ENCODE measurements around the gene CAPN15.
A peak's percentile ranks its signal among the peaks of the same experiment; 100 is the strongest.
"Not testable (repeated sequence)": the region's sequence is repeated elsewhere in the genome, so short reads cannot be mapped to it uniquely, and the experiment has no call there.

The CAPN15 gene

DNA sequence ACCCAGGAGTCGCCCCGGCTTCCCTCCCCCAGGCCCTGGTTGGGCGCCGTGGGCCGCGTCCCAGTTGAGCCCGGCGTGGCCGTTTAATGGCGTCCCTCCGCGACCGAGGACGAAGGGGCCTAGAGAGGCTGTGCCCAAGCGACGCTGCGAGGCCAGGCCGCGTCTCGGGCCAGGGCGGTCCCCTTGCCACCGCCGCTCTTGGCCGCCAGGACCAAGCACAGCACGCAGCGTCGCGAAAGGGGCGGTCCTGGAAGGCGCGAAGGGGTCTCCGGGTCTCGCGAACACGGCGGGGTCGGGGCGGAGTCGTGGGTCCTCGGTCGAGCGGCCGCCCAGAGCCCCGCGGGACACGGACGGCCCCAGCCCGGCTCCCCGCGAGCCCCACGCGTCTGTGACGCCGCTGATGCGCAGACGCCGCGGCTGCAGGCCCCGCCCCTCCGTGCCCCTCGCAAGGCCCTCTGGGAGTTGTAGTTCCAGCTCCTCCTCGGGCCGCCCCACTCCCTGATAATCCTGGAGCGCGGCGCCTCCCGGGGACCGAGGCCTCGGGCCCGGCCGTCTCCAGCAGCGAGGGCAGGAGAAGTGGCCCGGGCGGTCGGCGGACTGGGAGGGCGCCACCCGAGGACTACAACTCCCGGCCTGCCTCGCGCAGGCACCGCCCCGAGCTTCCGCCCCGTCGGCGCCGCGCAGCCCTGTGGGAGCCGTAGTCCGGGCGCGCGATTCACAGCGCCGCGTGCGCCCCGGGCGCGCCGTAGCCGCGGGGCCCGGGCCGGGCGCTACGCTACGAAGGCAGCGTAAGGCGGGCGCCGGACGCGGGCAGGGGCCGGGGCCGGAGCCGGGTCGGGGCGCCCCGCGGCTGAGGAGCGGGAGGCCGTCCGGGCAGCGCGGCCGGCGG is at the start of gene CAPN15:
Gene CAPN15 (plus strand): TSS at position 698 of the 889 bp plus-strand sequence. CDS start 19,127 bp downstream, outside the sequence.
- peak; percentile 88 for DNase-seq

DNA sequence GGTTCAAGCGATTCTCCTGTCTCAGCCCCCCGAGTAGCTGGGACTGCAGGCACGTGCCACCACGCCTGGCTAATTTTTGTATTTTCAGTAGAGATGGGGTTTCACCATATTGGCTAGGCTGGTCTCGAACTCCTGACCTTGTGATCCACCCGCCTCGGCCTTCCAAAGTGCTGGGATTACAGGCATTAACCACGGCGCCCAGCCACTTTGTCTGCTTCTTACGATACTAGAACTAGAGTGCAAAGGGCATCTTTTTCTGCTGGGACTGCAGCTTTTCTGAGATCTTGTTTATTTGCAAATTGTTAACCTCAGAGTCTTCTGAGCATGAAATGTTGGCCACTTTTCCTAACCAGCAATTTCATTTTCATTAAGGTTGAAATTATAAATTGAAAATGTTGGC is 49.2 kb upstream of the CAPN15 start:
- not testable (repeated sequence) for DNase-seq

DNA sequence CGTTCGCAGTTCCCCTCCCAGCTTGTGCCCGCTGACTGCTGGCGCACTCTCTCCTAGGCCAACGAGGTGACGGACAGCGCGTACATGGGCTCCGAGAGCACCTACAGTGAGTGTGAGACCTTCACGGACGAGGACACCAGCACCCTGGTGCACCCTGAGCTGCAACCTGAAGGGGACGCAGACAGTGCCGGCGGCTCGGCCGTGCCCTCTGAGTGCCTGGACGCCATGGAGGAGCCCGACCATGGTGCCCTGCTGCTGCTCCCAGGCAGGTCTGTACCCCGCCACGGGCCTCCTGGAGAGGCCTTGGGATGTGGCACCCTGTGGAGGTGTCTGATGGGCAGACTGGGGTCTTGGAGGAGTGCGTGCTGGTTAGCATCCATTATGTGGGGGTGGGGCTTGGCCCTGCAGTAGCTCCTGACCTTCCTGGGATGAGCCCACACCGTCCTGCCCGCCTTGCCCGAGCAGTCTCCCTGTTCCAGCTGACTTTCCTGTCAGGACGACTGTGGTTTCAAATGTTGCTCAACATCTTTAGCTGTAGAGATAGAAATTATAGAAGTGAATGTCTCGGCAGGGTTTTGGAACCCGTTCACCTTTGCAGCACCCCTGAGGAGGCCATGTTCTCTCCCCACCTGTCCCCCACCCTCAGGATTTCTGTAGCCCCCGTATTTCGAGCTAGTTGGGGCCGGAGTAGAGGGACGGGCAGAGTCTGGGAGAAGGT is 44.9 kb upstream of the CAPN15 start:
- DNase-seq: no peak

DNA sequence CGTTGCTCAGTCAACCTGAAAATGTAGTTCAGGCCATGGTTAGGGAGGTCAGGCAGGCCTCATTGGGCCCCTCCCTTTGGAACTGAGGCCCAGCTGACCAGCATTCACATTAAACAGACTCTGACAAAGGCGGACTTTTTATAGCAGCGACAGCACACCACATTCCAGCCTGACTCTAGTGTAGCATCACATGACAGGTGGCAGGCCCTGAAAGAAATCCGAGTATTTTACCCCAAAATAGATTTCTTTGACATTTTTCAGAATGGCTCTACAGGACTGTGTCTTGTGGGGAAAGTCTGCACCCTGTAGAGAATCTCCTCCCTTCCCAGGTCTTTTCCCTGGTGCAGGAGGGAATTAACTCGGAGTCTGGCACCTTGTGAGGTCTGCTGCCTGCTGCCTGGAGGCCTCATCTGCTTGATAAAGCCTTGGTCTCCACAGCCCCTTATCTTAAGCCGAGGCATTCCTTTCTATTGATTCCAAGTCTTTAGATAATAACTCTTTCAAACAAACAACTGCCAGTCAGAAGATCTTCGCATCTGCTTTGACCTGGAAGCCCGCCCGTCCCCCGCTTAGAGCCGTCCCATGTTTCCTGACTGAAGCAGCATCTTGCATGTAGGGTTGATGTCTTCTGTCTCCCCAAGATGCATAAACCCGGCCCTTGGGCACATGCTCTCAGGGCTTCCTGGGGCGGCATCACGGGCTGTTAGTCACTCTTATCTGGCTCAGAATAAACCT is 44.0 kb upstream of the CAPN15 start:
- no peak for DNase-seq

DNA sequence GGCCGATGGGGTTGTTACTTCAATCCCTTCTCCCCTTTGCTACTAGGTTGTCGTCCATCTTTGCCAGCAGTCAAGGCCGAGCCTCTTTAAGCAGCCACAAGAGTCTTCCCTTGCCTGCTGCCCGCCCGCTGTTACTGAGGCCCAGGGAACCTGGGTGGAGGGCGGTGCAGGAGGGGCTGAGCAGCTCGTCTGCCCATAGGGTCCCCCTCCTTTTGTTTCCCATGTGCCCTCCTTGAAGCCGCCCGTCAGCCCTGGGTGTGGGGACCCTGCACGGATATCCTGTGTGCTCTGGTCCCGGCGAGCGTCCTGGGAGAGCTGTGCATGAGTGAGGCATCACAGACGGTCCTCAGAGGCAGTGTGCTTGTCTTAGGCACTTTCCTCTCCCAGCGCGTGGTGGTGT is 37.9 kb upstream of the CAPN15 start:
- no peak for DNase-seq

DNA sequence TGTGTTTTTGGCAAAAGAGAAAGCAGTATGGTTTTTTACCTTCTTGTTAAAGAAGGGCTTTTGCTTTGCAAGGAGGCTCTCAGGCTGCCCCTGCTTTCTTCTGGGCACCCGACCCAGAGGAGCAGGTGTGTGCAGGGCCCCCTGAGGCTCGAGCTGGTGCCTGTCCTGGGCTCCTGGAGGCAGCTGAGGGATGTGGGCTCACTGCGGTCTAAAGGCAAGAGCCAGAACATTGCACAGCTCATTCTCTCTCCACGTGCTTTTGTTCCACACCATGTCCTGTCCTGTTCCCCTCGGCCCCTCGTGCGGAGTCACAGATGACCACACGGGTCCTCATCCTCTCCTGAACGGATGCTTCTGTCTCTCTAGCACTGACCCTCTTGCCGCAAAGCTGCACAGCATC is 36.7 kb upstream of the CAPN15 start:
- DNase-seq: no peak

DNA sequence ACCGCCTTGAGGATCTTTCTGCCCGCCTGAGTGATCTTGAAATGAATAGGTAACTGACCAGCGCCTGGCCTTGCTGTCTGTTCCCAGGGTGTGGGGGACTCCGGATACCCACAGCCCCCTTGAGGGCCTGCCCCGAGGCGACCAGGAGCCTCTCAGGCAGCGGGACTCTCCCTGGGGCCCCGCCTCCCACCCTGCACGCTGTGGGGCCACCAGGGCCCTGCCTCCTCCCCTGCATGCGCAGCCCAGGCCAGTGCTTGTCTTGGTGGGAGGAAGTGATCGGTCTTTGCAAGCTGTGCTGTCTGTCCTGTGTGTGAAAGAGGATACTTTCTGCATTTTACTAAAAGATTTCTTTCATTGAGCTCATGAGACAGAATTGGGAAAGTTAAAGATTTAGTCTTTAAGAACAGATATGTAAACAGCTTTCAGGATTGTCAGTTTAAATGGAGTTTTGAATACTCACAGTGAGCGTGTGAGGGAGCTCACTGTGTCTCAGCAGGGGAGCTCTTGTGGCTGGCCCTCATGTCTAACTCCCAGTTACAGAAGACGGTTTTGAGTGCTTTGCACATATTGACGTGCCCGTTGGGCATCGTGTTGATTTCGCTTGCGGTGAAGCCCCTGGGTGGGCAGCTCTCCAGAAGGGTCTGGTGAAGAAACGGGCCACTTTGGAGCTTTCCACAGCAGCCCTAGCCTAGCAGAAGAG is 36.1 kb upstream of the CAPN15 start:
- DNase-seq: no peak

DNA sequence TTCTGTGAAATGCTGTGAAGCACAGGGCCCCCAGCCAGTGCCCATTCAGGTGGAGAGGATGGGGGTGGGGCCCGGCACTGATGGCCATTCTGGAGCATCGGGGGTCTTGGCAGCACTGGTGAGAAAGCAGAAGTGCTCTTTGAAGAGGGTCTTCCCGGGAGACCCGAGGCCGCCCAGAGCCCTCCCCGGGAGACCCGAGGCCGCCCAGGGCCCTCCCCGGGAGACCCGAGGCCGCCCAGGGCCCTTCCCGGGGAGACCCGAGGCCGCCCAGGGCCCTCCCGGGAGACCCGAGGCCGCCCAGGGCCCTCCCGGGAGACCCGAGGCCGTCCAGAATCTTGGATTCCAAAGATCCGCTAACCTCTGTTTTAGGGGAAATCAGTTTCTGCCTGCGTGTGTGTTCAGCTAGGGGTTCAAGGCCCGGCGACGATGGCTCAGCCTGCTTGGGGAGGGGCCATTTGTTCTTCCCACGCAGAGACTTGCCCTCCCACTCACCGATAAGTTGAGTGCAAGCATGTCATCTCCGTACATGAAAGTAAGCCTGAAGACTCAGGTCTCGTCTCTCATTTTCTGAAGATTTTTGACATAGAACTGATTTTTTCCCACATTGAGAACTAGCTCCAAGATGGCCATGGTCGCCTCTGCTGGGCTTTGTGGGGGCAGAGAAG is 35.2 kb upstream of the CAPN15 start:
- no peak for DNase-seq

DNA sequence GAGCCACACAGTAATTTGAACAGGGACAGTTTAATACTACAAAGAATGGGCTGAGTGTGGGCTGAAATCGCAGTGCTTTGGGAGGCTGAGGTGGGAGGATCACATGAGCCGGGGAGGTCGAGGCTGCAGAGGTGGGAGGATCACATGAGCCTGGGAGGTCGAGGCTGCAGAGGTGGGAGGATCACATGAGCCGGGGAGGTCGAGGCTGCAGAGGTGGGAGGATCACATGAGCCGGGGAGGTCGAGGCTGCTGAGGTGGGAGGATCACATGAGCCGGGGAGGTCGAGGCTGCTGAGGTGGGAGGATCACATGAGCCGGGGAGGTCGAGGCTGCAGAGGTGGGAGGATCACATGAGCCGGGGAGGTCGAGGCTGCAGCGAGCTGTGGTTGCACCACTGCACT is 32.8 kb upstream of the CAPN15 start:
- not testable (repeated sequence) for DNase-seq

DNA sequence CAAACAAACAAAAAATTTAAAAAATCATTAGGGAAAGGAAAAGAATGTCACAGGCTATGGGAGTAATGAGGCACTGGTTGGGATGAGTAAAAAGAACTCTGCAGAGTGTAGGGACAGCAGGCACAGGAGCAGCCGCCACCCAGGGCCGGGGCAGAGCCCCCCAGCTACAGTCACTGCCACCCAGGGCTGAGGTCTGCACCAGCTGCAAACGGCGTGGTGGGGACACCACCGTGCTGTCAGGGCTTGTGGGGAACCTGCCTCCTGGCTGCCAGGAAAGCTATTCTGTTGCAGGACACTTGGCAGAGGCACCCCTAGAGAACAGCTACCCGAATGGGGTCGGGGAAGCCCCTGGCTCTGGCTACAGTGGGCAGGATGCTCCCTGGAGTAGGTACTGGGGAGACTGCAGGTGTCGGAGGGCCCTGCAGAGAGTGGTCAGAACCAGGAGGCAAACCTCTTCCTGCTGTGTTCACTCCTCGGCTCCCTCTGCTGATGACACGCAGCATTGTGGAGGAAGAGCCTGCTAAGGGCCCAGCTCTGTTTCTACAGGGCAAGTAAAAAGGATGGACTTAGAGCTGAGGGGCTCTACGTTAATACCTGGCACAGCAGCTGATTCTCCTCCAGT is 32.3 kb upstream of the CAPN15 start:
- peak; percentile 36 for DNase-seq

DNA sequence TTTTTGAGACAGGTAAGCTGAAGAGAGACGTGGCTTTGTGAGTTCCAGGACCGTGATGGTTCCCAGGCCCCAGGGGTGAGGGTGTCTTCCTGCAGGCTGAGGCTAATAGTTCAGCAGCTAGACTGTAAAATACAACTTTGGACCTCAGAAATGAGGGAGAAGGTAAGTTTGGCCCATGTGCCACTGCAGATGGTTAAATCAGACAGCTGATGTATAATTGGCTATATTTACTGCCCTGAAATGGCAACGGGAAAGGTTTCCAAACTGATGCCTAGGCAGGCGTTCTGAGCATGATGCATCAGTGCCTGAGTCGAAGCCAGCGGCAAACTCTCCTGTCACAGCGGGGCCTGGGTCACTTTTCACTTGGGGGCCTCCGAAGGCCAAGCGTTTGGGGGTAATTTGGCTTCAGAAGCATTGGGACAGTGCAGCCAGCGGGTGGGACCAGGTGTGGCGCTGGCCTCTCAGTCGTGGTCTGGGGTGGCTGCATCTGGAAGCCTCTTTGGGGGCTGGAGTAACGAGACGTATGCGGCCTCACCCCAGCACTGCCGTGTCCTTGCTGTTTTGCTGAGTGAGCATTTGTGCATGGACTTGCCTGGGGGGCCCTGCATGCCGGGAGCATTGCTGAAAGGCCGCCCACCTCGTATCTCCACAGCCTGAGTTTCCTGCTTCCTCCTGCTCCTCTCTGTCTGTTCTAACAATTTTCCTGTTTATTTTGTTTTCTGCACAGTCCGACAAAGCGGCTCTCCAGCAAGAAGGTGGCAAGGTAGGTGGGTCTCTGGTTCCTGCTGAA is 31.2 kb upstream of the CAPN15 start:
- no peak for DNase-seq

DNA sequence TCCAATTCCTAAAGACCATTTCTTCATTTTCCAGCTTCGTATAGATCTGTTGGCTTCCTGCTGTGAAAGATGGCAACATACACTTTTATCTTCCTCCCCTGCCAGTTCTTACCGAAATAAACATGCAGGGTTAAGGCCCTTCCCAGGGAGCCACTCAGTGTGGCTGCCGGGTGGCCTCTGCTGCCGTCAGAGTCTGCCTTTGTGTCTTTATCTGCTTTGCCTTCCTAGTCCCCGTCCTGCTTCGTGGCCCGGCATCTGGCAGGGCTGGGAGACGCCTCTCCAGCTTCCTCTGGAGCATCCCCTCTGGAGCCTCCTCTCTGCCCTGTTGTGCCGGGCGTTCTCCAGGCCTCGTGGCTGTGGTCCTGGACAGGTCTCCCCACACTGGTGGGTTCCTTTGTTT is 30.3 kb upstream of the CAPN15 start:
- no peak for DNase-seq

DNA sequence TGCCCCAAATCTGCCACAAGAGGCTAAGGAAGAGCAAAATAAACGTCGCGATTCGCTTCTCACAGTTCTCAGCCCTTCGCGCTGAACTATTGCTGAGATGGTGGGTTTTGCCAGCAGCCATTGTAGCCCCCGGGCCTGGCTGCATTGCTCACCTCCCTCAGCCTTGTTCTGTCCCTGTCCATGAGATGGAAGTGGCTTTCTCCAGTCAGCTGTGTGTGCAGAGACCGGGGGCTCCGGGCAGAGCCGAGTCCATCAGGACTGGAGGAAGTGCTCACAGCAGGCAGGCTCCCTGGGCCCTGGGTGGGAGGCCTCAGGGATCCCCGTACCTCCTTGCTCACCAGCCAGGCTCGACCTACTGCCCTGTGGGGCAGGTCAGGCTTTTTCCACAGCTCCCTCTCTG is 27.6 kb upstream of the CAPN15 start:
- DNase-seq: no peak

DNA sequence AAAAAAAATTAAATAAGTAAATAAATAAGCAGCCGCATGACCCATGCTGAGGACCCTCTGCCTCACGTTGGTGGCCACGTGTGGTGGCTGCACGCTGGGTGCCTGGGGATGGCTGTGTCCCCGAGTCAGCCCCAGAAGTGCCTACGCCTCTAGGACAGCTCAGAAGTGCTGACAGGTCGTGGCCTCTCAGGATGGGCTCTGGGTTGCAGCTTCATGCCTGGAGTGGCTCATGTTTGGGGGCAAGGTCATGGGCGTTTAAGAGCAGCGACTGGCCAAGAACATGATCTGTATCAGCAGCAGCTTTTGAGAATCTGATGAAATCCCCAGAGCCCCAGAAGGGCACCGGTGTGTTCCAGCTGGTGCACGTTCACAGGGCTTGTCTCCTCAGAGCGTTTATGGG is 26.8 kb upstream of the CAPN15 start:
- no peak for DNase-seq

DNA sequence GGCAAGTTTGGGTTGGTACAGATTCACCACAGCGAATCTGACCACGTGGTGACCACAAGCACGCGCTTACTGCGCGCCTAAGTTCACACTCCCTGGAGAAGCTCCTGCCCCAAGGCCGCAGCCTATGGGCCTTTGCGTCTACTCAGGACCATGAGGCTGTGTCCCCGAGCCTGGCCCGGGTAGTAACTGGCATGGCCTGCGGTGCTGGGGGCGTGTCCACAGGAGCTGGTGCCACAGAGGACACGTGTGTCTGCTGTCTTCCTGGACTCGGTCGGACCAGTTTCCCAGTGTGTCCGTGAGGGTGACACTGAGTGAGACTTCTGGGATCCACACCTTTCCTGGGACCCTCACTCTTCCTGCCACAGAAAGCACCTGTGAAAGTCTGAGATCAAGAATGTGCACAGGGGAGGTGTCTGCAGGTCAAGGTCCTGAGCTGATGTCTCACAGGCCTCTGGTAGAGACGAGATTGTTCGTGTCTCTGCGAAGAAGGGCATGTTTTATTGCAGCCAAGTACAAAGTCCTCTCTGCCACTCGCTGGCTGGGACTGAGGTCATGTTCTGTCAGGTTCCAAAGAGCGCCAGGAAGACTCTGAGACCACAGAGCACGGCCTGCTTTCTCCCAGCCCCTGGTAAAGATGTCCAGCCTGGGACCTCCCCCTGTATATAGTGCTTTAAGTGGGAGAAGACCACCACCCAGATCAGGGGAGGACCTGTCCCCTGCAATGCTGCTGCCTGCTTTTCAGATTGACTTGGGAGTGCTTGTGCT is 25.2 kb upstream of the CAPN15 start:
- no peak for DNase-seq

DNA sequence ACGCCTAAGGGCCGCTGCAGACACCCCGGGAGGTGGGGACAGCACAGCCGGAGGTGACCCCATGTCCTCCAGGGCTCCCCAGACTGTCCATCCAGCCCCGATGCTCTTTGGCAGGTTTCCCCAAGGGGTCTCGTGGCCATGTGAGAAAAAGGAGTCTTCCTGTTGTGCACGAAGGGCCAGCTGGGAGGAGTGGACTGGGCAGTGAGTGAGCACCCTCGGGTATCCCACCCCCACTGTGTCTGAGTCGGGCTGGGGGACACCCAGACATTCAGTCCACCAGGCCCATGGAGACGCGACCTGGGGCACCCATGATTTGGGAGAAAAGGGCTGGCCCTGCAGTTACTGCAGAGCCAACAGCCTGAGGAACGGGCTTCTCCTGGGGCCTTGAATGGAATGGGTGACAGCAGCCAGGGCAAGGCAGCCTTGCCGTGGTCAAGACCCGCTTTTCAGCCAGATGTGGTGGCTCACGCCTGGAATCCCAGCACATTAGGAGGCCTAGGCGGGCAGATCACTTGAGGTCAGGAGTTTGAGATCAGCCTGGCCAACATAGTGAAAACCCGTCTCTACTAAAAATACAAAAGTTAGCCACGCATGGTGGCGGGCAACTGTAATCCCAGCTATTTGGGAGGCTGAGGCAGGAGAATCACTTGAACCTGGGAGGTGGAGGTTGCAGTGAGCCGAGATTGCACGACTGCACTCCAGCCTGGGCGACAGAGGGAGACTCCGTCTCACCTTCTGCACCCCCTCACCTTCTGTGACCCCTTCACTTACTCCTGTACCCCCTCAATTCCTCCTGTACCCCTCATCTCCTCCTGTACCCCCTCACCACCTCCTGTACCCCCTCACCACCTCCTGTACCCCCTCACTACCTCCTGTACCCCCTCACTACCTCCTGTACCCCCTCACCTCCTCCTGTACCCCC is 24.1 kb upstream of the CAPN15 start:
- no peak for DNase-seq

DNA sequence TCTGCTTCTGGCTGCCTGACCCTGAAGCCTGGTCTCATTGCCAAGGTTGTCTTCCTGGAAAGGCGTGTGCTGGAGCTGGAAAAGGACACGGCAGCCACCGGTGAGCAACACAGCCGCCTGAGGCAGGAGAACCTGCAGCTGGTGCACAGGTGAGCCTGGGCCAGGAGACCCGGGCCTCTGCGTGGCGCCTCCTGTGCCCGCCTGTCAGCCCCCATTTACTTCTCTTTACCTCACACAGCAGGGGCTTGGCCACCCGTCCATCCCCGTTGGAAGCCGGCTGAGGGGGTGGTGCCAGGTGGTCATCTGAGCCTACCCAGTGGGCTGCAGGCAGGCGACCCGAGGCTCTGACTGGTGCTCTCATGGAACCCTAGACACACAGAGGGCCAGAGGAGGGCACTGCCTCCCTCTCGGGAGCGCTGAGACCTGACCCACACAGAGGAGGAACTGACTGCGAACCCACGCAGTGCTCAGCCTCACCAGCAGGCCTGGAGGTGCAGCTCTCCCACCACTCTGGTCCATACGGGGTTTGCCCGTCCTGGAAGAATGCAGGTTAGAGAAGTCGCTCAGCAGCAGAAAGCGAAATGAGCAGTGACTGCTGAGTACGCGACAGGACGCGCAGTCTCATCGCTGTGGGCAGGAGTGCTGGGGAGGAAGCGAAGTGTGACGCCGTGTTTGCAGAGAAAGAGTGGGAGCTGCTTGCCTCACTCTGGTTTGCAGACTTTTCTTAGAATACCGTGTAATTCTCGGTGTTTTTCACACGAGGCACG is 21.9 kb upstream of the CAPN15 start:
- DNase-seq: no peak

DNA sequence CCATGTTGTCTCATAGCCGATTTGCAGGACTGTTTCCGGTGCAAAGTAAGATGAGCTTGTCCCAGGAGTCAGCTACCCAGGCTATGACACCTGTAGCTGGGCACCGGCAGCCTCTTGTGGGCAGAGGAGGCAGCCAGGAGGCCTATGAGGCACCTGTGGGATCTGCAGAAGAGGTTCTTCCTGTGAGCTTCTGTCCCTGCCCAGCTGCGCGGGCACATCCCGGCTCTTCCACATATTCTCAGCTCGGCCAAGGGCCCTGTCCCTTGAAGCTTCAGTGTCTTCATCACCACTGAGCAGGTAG is 21.3 kb upstream of the CAPN15 start:
- no peak for DNase-seq

All from CD4-positive, alpha-beta T cell treated with Interleukin-17A for 4 hours (primary cell).